Hepatocyte (in vitro differentiated cells): Measurements from ENCODE around the gene LBX2. TPM values are rescaled to one million over a fixed set of nuclear protein-coding genes. Genes with fewer than 3 reads are reported as not detected.

ENCODE experiments used
- DNase-seq: peaks from one replicate; pipeline ENCODE4 v3.0.0-alpha.2; 2016; ENCODE audit warnings: low spot score
- H2AFZ ChIP-seq: fragments of 200-600 bp; sonication (generic); 2 replicates; pipeline ENCODE4 v1.6.0; 2016; ENCODE audit warnings: antibody characterized with exemption, mild to moderate bottlenecking
- H3K27ac ChIP-seq: fragments of 200-600 bp; sonication (generic); 2 replicates; pipeline ENCODE4 v1.5.1; 2016; ENCODE audit warnings: mild to moderate bottlenecking
- H3K27me3 ChIP-seq: fragments of 200-600 bp; sonication (generic); 2 replicates; pipeline ENCODE4 v1.6.1; 2016
- H3K36me3 ChIP-seq: fragments of 200-600 bp; sonication (generic); replicated peaks from 2 replicates; pipeline ENCODE4 v1.5.1; 2016; ENCODE audit warnings: low read depth; ENCODE audit not compliant: insufficient read depth
- H3K4me1 ChIP-seq: fragments of 200-600 bp; sonication (generic); 2 replicates; pipeline ENCODE4 v1.5.1; 2016; ENCODE audit warnings: mild to moderate bottlenecking, moderate library complexity; ENCODE audit not compliant: insufficient read depth
- H3K4me2 ChIP-seq: fragments of 200-600 bp; sonication (generic); 2 replicates; pipeline ENCODE4 v1.6.0; 2016
- H3K4me3 ChIP-seq: fragments of 200-600 bp; sonication (generic); 2 replicates; pipeline ENCODE4 v1.5.1; 2016; ENCODE audit warnings: mild to moderate bottlenecking
- H3K79me2 ChIP-seq: fragments of 200-600 bp; sonication (generic); 2 replicates; pipeline ENCODE4 v1.6.0; 2017; ENCODE audit warnings: mild to moderate bottlenecking
- H3K9me2 ChIP-seq: fragments of 200-600 bp; sonication (generic); replicated peaks from 2 replicates; pipeline ENCODE4 v1.6.0; 2017; ENCODE audit warnings: mild to moderate bottlenecking; ENCODE audit not compliant: insufficient read depth
- H3K9me3 ChIP-seq: fragments of 200-600 bp; sonication (generic); 2 replicates; pipeline ENCODE4 v1.5.1; 2016; ENCODE audit warnings: low read depth, mild to moderate bottlenecking
- H4K20me1 ChIP-seq: fragments of 200-600 bp; sonication (generic); 2 replicates; pipeline ENCODE4 v1.6.0; 2016; ENCODE audit warnings: mild to moderate bottlenecking; ENCODE audit not compliant: insufficient read depth, poor library complexity, severe bottlenecking
- EZH2 ChIP-seq: fragments of 200-600 bp; sonication (generic); IDR thresholded peaks from 2 replicates; pipeline ENCODE4 v1.6.1; 2016; ENCODE audit warnings: antibody characterized with exemption, mild to moderate bottlenecking, borderline replicate concordance
- EZH2phosphoT487 ChIP-seq: fragments of 200-600 bp; sonication (generic); IDR thresholded peaks from one replicate; pipeline ENCODE4 v1.6.1; 2018; ENCODE audit warnings: antibody characterized with exemption, mild to moderate bottlenecking, low read depth, moderate library complexity; ENCODE audit not compliant: unreplicated experiment, severe bottlenecking
- WGBS: methylation state at CpG from one replicate; pipeline ENCODE4 v1.1.6; 2016; ENCODE audit warnings: low lambda C conversion rate; ENCODE audit errors: missing lambda C conversion rate; 5-methylcytosine and 5-hydroxymethylcytosine counted together
- polyA plus RNA-seq: library from polyadenylated mRNA; unstranded; fragments of >200 nt; fragmentation: Nextera tagmentation; extraction: Ambion mirVana; gene quantifications from 2 replicates; pipeline ENCODE4 v1.2.1, GENCODE V29; 2016
- total RNA-seq: library from RNA; depleted of rRNA; stranded (reverse); fragments of >200 nt; gene quantifications from 2 replicates; pipeline ENCODE4 v1.2.3, GENCODE V29; 2014
- TF ChIP-seq, protein P1 (sequence below): fragments of 200-600 bp; sonication (generic); IDR thresholded peaks from 2 replicates; pipeline ENCODE4 v1.5.1; 2016; ENCODE audit warnings: antibody characterized with exemption, mild to moderate bottlenecking; ENCODE audit not compliant: poor library complexity

The LBX2 gene
- total and polyA plus RNA-seq, 2 experiments from 2014 or later: 2.5 to 5.2 TPM

DNA sequence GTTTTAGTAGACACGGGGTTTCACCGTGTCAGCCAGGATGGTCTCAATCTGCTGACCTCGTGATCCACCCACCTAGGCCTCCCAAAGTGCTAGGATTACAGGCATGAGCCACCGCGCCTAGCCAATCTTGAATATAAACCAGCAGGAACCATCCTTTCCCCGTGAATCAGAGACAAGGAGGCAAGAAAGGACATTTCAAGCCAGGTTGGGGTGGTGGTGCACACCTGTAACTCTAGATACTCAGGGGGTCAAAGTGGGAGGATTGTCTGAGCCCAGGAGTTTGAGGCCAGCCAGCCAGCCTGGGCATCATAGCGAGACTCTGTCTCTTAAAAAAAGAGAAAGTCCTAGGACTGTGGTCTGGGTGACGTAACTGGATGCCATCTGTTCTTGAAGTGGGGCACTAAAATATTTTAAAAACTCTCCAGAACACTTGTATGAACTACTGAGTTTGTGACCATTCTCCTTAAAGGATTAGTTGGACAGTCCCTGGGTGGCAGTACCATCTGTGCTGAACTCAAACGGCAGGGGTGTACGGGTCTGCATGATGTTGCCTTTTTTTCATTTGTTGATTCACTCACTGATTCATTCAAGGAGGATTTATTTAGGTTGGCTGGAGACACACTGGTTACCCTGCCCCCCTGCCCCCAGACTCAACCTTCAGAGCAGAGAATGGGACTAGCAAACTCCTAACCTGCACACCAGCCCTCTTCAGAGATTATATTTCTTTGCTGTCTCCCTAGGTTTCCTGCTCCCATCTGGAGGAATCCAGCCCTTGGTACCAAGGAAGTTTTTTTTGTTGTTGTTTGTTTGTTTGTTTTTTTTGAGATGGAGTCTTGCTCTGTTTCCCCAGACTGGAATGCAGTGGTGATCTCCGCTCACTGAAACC is 11.9 kb upstream of the LBX2 start:
- H3K9me3 ChIP-seq: no peaks in the 10 kb centered on the region
- TF ChIP-seq EZH2 (no peak), EZH2phosphoT487 (no peak)
- TF ChIP-seq, protein P1, sequence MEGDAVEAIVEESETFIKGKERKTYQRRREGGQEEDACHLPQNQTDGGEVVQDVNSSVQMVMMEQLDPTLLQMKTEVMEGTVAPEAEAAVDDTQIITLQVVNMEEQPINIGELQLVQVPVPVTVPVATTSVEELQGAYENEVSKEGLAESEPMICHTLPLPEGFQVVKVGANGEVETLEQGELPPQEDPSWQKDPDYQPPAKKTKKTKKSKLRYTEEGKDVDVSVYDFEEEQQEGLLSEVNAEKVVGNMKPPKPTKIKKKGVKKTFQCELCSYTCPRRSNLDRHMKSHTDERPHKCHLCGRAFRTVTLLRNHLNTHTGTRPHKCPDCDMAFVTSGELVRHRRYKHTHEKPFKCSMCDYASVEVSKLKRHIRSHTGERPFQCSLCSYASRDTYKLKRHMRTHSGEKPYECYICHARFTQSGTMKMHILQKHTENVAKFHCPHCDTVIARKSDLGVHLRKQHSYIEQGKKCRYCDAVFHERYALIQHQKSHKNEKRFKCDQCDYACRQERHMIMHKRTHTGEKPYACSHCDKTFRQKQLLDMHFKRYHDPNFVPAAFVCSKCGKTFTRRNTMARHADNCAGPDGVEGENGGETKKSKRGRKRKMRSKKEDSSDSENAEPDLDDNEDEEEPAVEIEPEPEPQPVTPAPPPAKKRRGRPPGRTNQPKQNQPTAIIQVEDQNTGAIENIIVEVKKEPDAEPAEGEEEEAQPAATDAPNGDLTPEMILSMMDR: no peak
- peaks cover 7% of the 10 kb centered on the region for H3K79me2 ChIP-seq
- H3K4me1 ChIP-seq: peaks cover 13% of the 10 kb centered on the region
- DNase-seq: no peak
- no peak overlapping the region for H3K4me3 ChIP-seq
- no peaks in the 10 kb centered on the region for H3K9me2 ChIP-seq
- H3K4me2 ChIP-seq: no peak overlapping the region
- WGBS: 57% methylated on average over 11 of the region's 11 CpGs
- peaks cover 67% of the 10 kb centered on the region for H3K27me3 ChIP-seq
- no peak overlapping the region for H2AFZ ChIP-seq
- H3K27ac ChIP-seq: no peak overlapping the region
- no peaks in the 10 kb centered on the region for H4K20me1 ChIP-seq
- H3K36me3 ChIP-seq: no peaks in the 10 kb centered on the region

- H3K4me1 ChIP-seq: peaks cover 18% of the 10 kb centered on the region
- H3K79me2 ChIP-seq: peaks cover 18% of the 10 kb centered on the region
- H2AFZ ChIP-seq: no peak overlapping the region
- no peaks in the 10 kb centered on the region for H3K9me3 ChIP-seq
- no peaks in the 10 kb centered on the region for H3K36me3 ChIP-seq
- TF ChIP-seq, protein P1: no peak
- TF ChIP-seq EZH2phosphoT487 (no peak), EZH2 (no peak)
- no peak overlapping the region for H3K4me3 ChIP-seq
- H3K9me2 ChIP-seq: no peaks in the 10 kb centered on the region
- DNase-seq: no peak
- H4K20me1 ChIP-seq: no peaks in the 10 kb centered on the region
- H3K27me3 ChIP-seq: peaks cover 56% of the 10 kb centered on the region
- no peak overlapping the region for H3K4me2 ChIP-seq
- WGBS: 91% methylated on average over 4 of the region's 4 CpGs
- no peak overlapping the region for H3K27ac ChIP-seq
These were observed 10.9 kb upstream of the LBX2 start for GRCh38 chr2:74510272-74510671.

DNA sequence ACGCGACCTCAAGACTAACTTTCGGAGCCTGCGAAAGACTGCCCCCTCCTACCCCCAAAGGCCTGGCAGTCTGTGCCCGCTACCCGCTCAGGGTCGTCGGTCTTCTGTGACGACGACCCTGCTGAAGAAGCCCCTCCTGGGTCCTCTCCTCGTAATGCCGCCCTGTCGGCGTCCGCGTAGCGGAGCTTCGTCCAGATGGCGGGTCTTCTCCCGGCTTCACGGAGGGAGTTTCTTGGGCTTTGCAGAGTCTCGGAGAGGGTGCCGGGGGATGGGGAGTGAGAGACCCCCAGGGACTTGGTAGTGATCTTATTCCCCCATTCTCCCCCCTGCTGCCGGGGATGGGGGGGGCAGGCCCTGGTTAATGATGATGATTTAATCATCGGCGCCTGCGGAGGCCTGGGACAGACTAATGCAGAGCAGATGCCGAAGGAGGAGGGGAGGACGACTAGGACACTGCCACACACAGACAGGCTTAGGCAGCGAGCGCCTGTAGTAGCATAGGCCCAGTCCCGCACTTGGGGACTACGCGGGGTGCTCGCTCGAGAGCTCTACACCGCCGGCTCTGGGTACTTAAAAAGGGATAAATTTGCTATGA is 8.6 kb upstream of the LBX2 start:
- peak; percentile 69 for DNase-seq

More for the DNA sequence above, 8.6 kb upstream of the LBX2 start:
- Histone ChIP-seq H3K27me3 (peaks cover 34% of the 10 kb centered on the region), H3K4me3 (peak overlapping the region; percentile 47), H2AFZ (peak overlapping the region; percentile 98), H3K4me1 (peaks cover 29% of the 10 kb centered on the region), H3K27ac (peak overlapping the region; percentile 97), H3K79me2 (peaks cover 37% of the 10 kb centered on the region), H4K20me1 (no peaks in the 10 kb centered on the region), H3K9me3 (no peaks in the 10 kb centered on the region), H3K4me2 (peak overlapping the region; percentile 93), H3K9me2 (no peaks in the 10 kb centered on the region), H3K36me3 (no peaks in the 10 kb centered on the region)
- TF ChIP-seq, protein P1: no peak
- TF ChIP-seq EZH2phosphoT487 (no peak), EZH2 (no peak)
- WGBS: 3% methylated on average over 36 of the region's 38 CpGs
